Gastrocnemius medialis (tissue), 4 donors: ENCODE measurements around the gene FAAP20.

Experiments
- POLR2A ChIP-seq, 2 donors: fragments of 450-650 bp; IDR thresholded peaks; one replicate each; pipeline ENCODE4 v1.6.1; 2017; ENCODE audit warnings: antibody characterized with exemption in 2 of 2, mild to moderate bottlenecking in 2 of 2, moderate library complexity in 2 of 2
- TF ChIP-seq, protein P1 (sequence below), 5 experiments: fragments of 450-650 bp in 3 of 5; fragments of 200-600 bp in 2 of 5; sonication (generic) in 2 of 5; IDR thresholded peaks in 4 of 5; conservative IDR thresholded peaks in 1 of 5; 1 replicate in 4 of 5; 2 replicates in 1 of 5; pipeline ENCODE4 v1.5.1; 2016 to 2019; ENCODE audit warnings: antibody characterized with exemption in 5 of 5, mild to moderate bottlenecking in 3 of 5, moderate library complexity in 3 of 5

DNA sequence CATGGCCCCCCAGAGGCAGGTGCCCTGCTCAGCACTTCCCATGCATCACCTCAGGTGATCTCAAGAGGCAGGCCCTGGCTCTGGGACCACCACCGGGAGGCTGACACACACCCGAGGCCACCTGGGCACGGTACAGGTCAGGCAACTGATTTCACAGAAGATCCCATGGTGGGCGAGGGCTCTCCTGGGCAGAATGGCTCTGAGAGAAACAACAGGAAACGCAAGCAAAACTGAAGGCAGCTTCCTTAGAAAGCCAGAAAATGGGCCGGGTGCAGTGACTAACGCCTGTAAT is 22.1 kb upstream of the FAAP20 start:
- TF ChIP-seq, protein P1, sequence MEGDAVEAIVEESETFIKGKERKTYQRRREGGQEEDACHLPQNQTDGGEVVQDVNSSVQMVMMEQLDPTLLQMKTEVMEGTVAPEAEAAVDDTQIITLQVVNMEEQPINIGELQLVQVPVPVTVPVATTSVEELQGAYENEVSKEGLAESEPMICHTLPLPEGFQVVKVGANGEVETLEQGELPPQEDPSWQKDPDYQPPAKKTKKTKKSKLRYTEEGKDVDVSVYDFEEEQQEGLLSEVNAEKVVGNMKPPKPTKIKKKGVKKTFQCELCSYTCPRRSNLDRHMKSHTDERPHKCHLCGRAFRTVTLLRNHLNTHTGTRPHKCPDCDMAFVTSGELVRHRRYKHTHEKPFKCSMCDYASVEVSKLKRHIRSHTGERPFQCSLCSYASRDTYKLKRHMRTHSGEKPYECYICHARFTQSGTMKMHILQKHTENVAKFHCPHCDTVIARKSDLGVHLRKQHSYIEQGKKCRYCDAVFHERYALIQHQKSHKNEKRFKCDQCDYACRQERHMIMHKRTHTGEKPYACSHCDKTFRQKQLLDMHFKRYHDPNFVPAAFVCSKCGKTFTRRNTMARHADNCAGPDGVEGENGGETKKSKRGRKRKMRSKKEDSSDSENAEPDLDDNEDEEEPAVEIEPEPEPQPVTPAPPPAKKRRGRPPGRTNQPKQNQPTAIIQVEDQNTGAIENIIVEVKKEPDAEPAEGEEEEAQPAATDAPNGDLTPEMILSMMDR (IDR thresholded peaks at IDR 0.05 in 4 of 5, conservative IDR thresholded peaks at IDR 0.05 in 1 of 5), result no peak
- no peak for TF ChIP-seq POLR2A (IDR thresholded peaks at IDR 0.05)
